HEK293 (cell line): ENCODE results near the gene ZSCAN2.

Experiments
- CTCF ChIP-seq: fragments of 450-650 bp; formaldehyde crosslinking; IDR thresholded peaks from 2 replicates; pipeline ENCODE4 v1.5.1; 2016; ENCODE audit warnings: missing biosample characterization, missing genetic modification characterization
- HOXA7 ChIP-seq: sonication (generic); formaldehyde crosslinking; IDR thresholded peaks from 2 replicates; pipeline ENCODE4 v1.8.1; 2022; ENCODE audit warnings: missing genetic modification reagents, borderline replicate concordance
- REPIN1 ChIP-seq: fragments of 450-650 bp; formaldehyde crosslinking; IDR thresholded peaks from 2 replicates; pipeline ENCODE4 v1.5.1; 2017; ENCODE audit warnings: missing biosample characterization, missing genetic modification characterization, low read depth
- SP2 ChIP-seq: fragments of 450-650 bp; formaldehyde crosslinking; IDR thresholded peaks from 2 replicates; pipeline ENCODE4 v1.5.1; 2016; ENCODE audit warnings: missing biosample characterization, missing genetic modification characterization
- ZBTB1 ChIP-seq: fragments of 450-650 bp; formaldehyde crosslinking; IDR thresholded peaks from 2 replicates; pipeline ENCODE4 v1.5.1; 2016; ENCODE audit warnings: missing biosample characterization, missing genetic modification characterization
- ZNF280D ChIP-seq: fragments of 450-650 bp; formaldehyde crosslinking; IDR thresholded peaks from 2 replicates; pipeline ENCODE4 v1.5.1; 2016; ENCODE audit warnings: missing biosample characterization, missing genetic modification characterization

- no peak for TF ChIP-seq REPIN1 (tag by site-specific recombination)
- no peak for TF ChIP-seq SP2 (tag by site-specific recombination)
- no peak for TF ChIP-seq ZBTB1
- TF ChIP-seq ZNF280D (tag by site-specific recombination), result no peak
- TF ChIP-seq CTCF, result no peak
- TF ChIP-seq HOXA7, result no peak
Measured at GRCh38 chr15:84609818-84610525, 9.2 kb downstream of the ZSCAN2 start.
